NCI-H2081 treated with DMSO at 0.1 percent for 48 hours (cell line): ENCODE data around the gene HSP90AB1.

Experiments used
- DNase-seq: peaks from one replicate; lab custom pipeline; 2025; lab: John Stamatoyannopoulos, UW

The HSP90AB1 gene

GRCh38 chr6:44255871-44256774, 9.2 kb downstream of the HSP90AB1 start:
- DNase-seq: no peak

- no peak for DNase-seq
Observed at GRCh38 chr6:44256775-44257024, 9.8 kb downstream of the HSP90AB1 start.

GRCh38 chr6:44257025-44257752, 10.3 kb downstream of the HSP90AB1 start, which contains the start of gene SLC35B2:
SLC35B2 (minus strand) TSS chr6:44257528; CDS start chr6:44257410, 118 bp downstream.
- no peak for DNase-seq

- no peak for DNase-seq
Observed at GRCh38 chr6:44257753-44258324, 10.9 kb downstream of the HSP90AB1 start.

GRCh38 chr6:44258325-44258863, 11.5 kb downstream of the HSP90AB1 start:
- no peak for DNase-seq

- no peak for DNase-seq
Observed at GRCh38 chr6:44258921-44259320, 12.0 kb downstream of the HSP90AB1 start.

GRCh38 chr6:44260011-44260410, 13.1 kb downstream of the HSP90AB1 start:
- no peak for DNase-seq

GRCh38 chr6:44260451-44261297, 13.8 kb downstream of the HSP90AB1 start:
- DNase-seq: no peak

GRCh38 chr6:44261581-44261980, 14.7 kb downstream of the HSP90AB1 start:
- DNase-seq: no peak

GRCh38 chr6:44262467-44263353, 15.8 kb downstream of the HSP90AB1 start:
- DNase-seq: no peak

- no peak for DNase-seq
Observed at GRCh38 chr6:44263354-44264100, 16.6 kb downstream of the HSP90AB1 start.

- DNase-seq: no peak
Observed at GRCh38 chr6:44264154-44265006, 17.5 kb downstream of the HSP90AB1 start.

- peak; percentile 11 for DNase-seq
Observed at GRCh38 chr6:44265007-44265721, 18.3 kb downstream of the HSP90AB1 start, which contains the start of gene NFKBIE. NFKBIE (minus strand) TSS chr6:44265551; CDS start chr6:44265346, 205 bp downstream.

GRCh38 chr6:44265722-44266233, 18.9 kb downstream of the HSP90AB1 start:
- DNase-seq: no peak

GRCh38 chr6:44266347-44266746, 19.4 kb downstream of the HSP90AB1 start:
- DNase-seq: no peak

- DNase-seq: no peak
Observed at GRCh38 chr6:44267252-44267651, 20.4 kb downstream of the HSP90AB1 start.

- DNase-seq: peak; percentile 20
Observed at GRCh38 chr6:44268095-44268628, 21.3 kb downstream of the HSP90AB1 start.
